NCI-H2196 treated with DMSO at 0.1 percent for 48 hours (cell line): ENCODE data around the gene SEMA3D.

Experiments
- DNase-seq: peaks from one replicate; lab custom pipeline; 2025; ENCODE audit not compliant: unreplicated experiment; lab: John Stamatoyannopoulos, UW

SEMA3D gene

GRCh38 chr7:85184599-85185423 lies 2.0 kb downstream of the SEMA3D start:
- DNase-seq: no peak

GRCh38 chr7:85183296-85183695 lies 3.6 kb downstream of the SEMA3D start:
- no peak for DNase-seq

GRCh38 chr7:85178531-85179298 lies 8.1 kb downstream of the SEMA3D start:
- no peak for DNase-seq

- DNase-seq: no peak
Observed at GRCh38 chr7:85177316-85177715, 9.5 kb downstream of the SEMA3D start.

GRCh38 chr7:85176197-85176596 lies 10.7 kb downstream of the SEMA3D start:
- no peak for DNase-seq

GRCh38 chr7:85175217-85175616 lies 11.6 kb downstream of the SEMA3D start:
- DNase-seq: no peak

- DNase-seq: no peak
Observed at GRCh38 chr7:85172530-85172941, 14.3 kb downstream of the SEMA3D start.

GRCh38 chr7:85167636-85168035 lies 19.2 kb downstream of the SEMA3D start:
- no peak for DNase-seq

GRCh38 chr7:85165263-85165662 lies 21.6 kb downstream of the SEMA3D start:
- no peak for DNase-seq

GRCh38 chr7:85164376-85164775 lies 22.5 kb downstream of the SEMA3D start:
- DNase-seq: no peak

GRCh38 chr7:85162721-85163120 lies 24.1 kb downstream of the SEMA3D start:
- DNase-seq: no peak

GRCh38 chr7:85160223-85160622 lies 26.6 kb downstream of the SEMA3D start:
- no peak for DNase-seq

GRCh38 chr7:85159003-85159402 lies 27.9 kb downstream of the SEMA3D start:
- no peak for DNase-seq

- no peak for DNase-seq
Observed at GRCh38 chr7:85156661-85157208, 30.1 kb downstream of the SEMA3D start.

GRCh38 chr7:85154282-85154937 lies 32.4 kb downstream of the SEMA3D start:
- DNase-seq: no peak

- no peak for DNase-seq
Observed at GRCh38 chr7:85153715-85154114, 33.1 kb downstream of the SEMA3D start.

- no peak for DNase-seq
Observed at GRCh38 chr7:85150624-85151023, 36.2 kb downstream of the SEMA3D start.

GRCh38 chr7:85144771-85145170 lies 42.1 kb downstream of the SEMA3D start:
- no peak for DNase-seq

- no peak for DNase-seq
Observed at GRCh38 chr7:85135977-85136376, 50.9 kb downstream of the SEMA3D start.

- no peak for DNase-seq
Observed at GRCh38 chr7:85133560-85133959, 53.3 kb downstream of the SEMA3D start.

- DNase-seq: no peak
Observed at GRCh38 chr7:85133006-85133405, 53.9 kb downstream of the SEMA3D start.
